Caco-2 (cell line): ENCODE data around the gene GINS2. TPM values are rescaled to one million over a fixed set of nuclear protein-coding genes. Genes with fewer than 3 reads are reported as not detected.
A peak's percentile ranks its signal among the peaks of the same experiment; 100 is the strongest.

Experiments
- BruUV-seq: library from RNA; stranded (reverse); fragments of 400-500 nt; replicated peaks from 2 replicates; lab custom pipeline; 2021; lab: Mats Ljungman, UMichigan
- CTCF ChIA-PET: fragments of 300-600 bp; sonication (Branson Sonifier 250); formaldehyde crosslinking; loops from one replicate; lab custom pipeline; 2022; ENCODE audit warnings: antibody characterized with exemption; lab: Charles Lee
- POLR2A ChIA-PET: fragments of 300-600 bp; sonication (Branson Sonifier 250); formaldehyde crosslinking; loops from one replicate; lab custom pipeline; 2022; ENCODE audit warnings: antibody characterized with exemption; lab: Charles Lee
- DNase-seq, 2 experiments: peaks; one replicate each; pipeline versions ENCODE4 v3.0.0 to v3.0.0-alpha.2; 2020 to 2022
- H3K27me3 ChIP-seq: replicated peaks from 2 replicates; pipeline ENCODE4 v1.6.0; 2011; ENCODE audit warnings: low read length; ENCODE audit not compliant: control insufficient read depth, insufficient read depth
- H3K36me3 ChIP-seq: 2 replicates; pipeline ENCODE4 v1.5.1; 2011; ENCODE audit warnings: low read length; ENCODE audit not compliant: control insufficient read depth, insufficient read depth
- H3K4me1 ChIP-seq: fragments of 250-450 bp; sonication (Bioruptor Pico); 2 replicates; pipeline ENCODE4 v1.5.1; 2020; ENCODE audit warnings: mild to moderate bottlenecking
- H3K4me3 ChIP-seq: 2 replicates; pipeline ENCODE4 v1.5.1; 2011; ENCODE audit warnings: low read depth, mild to moderate bottlenecking, control low read depth, low read length
- H3K9me3 ChIP-seq: fragments of 250-450 bp; sonication (Bioruptor Pico); 2 replicates; pipeline ENCODE4 v1.5.1; 2020; ENCODE audit warnings: mild to moderate bottlenecking, moderate library complexity
- H3K27ac Mint-ChIP-seq: one replicate; pipeline ENCODE4 v1.8.0; 2022; ENCODE audit warnings: mixed read lengths; ENCODE audit not compliant: unreplicated experiment
- H3K27me3 Mint-ChIP-seq: one replicate; pipeline ENCODE4 v1.8.0; 2022; ENCODE audit warnings: mixed read lengths; ENCODE audit not compliant: insufficient read depth, unreplicated experiment
- H3K36me3 Mint-ChIP-seq: one replicate; pipeline ENCODE4 v1.8.0; 2022; ENCODE audit warnings: mild to moderate bottlenecking, mixed read lengths; ENCODE audit not compliant: insufficient read depth, unreplicated experiment
- H3K4me1 Mint-ChIP-seq: one replicate; pipeline ENCODE4 v1.8.0; 2022; ENCODE audit warnings: low read depth, mixed read lengths; ENCODE audit not compliant: unreplicated experiment
- H3K4me3 Mint-ChIP-seq: one replicate; pipeline ENCODE4 v1.8.0; 2022; ENCODE audit warnings: mild to moderate bottlenecking, moderate library complexity, mixed read lengths; ENCODE audit not compliant: unreplicated experiment
- H3K9me3 Mint-ChIP-seq: one replicate; pipeline ENCODE4 v1.8.0; 2022; ENCODE audit warnings: mixed read lengths; ENCODE audit not compliant: unreplicated experiment
- CTCF ChIP-seq, 2 experiments: fragments of 200-600 bp in 1 of 2; IDR thresholded peaks; 1 replicate in 1 of 2; 2 replicates in 1 of 2; pipeline versions ENCODE4 v1.5.1 to v1.8.0; 2011 to 2022; ENCODE audit warnings: antibody characterized with exemption in 1 of 2, control low read depth in 1 of 2, inconsistent platforms in 1 of 2, low read depth in 1 of 2, low read length in 1 of 2, mild to moderate bottlenecking in 1 of 2, moderate library complexity in 1 of 2; ENCODE audit not compliant: insufficient read depth in 1 of 2, severe bottlenecking in 1 of 2, unreplicated experiment in 1 of 2
- intact Hi-C: fragments of 100-400 bp; cut with micrococcal nuclease; formaldehyde crosslinking; loops from one replicate; pipeline ENCODE4 v1.10.0; 2022; ENCODE audit not compliant: unreplicated experiment
- total RNA-seq: library from RNA; stranded (reverse); gene quantifications from 2 replicates; pipeline ENCODE4 v1.2.3, GENCODE V29; 2022

Gene GINS2
- total RNA-seq, 1 experiment from 2014 or later: 62.9 TPM

- no TSS peak for BruUV-seq
- Mint-ChIP-seq H3K9me3 (no peaks in the 10 kb centered on the region), H3K27me3 (no peaks in the 10 kb centered on the region), H3K4me3 (no peak overlapping the region), H3K27ac (peak overlapping the region; percentile 37), H3K36me3 (peaks cover 80% of the 10 kb centered on the region), H3K4me1 (no peaks in the 10 kb centered on the region)
- Histone ChIP-seq H3K27me3 (no peaks in the 10 kb centered on the region), H3K4me3 (no peak overlapping the region), H3K36me3 (peaks cover 10% of the 10 kb centered on the region), H3K9me3 (no peaks in the 10 kb centered on the region), H3K4me1 (no peaks in the 10 kb centered on the region)
- POLR2A ChIA-PET: interaction anchor here (0.6 kb wide), 1 partner anchor 10 kb away, joined by 10 read pairs; no protein-coding TSS in a partner anchor
- CTCF ChIA-PET: interaction anchor here (0.6 to 1.5 kb wide), 2 partner anchors 20 to 62 kb away, joined by 3 read pairs; no protein-coding TSS in a partner anchor
- no peak for TF ChIP-seq CTCF (IDR thresholded peaks at IDR 0.05; ENCODE audit: insufficient read depth in 1 of 2, low read depth in 1 of 2, low read length in 1 of 2, severe bottlenecking in 1 of 2, unreplicated experiment in 1 of 2)
- no peak for DNase-seq
- intact Hi-C loops: no loop called here
Measured at GRCh38 chr16:85655216-85656129, 33.3 kb downstream of the GINS2 start.

- CTCF ChIA-PET: interaction anchor here (0.6 kb wide), 1 partner anchor 21 kb away, joined by 3 read pairs; no protein-coding TSS in a partner anchor
- peaks cover 73% of the 10 kb centered on the region for H3K36me3 Mint-ChIP-seq
Measured at GRCh38 chr16:85654251-85655095, 34.3 kb downstream of the GINS2 start.

More at GRCh38 chr16:85654251-85655095, 34.3 kb downstream of the GINS2 start:
- peaks cover 15% of the 10 kb centered on the region for H3K36me3 ChIP-seq
- Mint-ChIP-seq H3K27me3 (no peaks in the 10 kb centered on the region), H3K27ac (no peak overlapping the region), H3K4me3 (no peak overlapping the region), H3K9me3 (no peaks in the 10 kb centered on the region), H3K4me1 (no peaks in the 10 kb centered on the region)
- POLR2A ChIA-PET: no interaction called here
- no peak for DNase-seq
- H3K27me3 ChIP-seq: no peaks in the 10 kb centered on the region
- TF ChIP-seq CTCF (IDR thresholded peaks at IDR 0.05; ENCODE audit: insufficient read depth in 1 of 2, low read depth in 1 of 2, low read length in 1 of 2, severe bottlenecking in 1 of 2, unreplicated experiment in 1 of 2): no peak
- H3K4me1 ChIP-seq: no peaks in the 10 kb centered on the region
- intact Hi-C loops: no loop called here
- BruUV-seq: no TSS peak
- no peaks in the 10 kb centered on the region for H3K9me3 ChIP-seq
- H3K4me3 ChIP-seq: no peak overlapping the region
